NCI-H2227 (cell line): ENCODE results near the gene USP15.
"Not testable (repeated sequence)": the region's sequence is repeated elsewhere in the genome, so short reads cannot be mapped to it uniquely, and the experiment has no call there.

Source experiments
- DNase-seq: peaks from one replicate; lab custom pipeline; 2025; ENCODE audit not compliant: unreplicated experiment; lab: John Stamatoyannopoulos, UW

The USP15 gene

DNA sequence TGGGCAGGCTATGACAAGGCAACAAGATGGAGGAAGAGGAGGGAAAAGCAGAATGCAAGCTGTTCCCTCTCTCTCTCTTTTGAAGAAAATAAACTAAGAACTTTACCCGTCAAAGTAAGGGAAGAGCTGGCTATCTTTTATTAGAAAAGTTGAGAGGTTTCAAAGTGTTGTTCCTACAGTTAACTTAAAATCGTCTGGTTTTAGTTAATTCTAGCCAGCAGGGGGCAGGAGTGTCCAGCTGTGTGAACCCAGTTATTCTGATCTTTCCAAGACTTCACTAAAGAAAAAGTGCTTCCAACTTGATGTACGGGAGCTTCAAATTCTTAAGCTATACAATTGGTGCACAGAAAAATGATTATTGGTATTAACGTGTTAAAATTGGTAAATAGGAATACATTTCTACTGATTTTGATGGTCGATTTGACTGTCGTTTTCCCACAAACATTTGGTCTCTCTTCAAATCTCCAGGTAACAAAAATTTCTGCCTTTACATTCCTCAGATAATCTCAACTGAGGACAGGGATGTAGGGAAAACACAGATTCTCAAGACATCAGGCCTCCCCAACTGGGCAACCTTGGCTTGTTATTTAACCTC, 178.0 kb downstream of the USP15 start:
- DNase-seq, result peak; percentile 47

DNA sequence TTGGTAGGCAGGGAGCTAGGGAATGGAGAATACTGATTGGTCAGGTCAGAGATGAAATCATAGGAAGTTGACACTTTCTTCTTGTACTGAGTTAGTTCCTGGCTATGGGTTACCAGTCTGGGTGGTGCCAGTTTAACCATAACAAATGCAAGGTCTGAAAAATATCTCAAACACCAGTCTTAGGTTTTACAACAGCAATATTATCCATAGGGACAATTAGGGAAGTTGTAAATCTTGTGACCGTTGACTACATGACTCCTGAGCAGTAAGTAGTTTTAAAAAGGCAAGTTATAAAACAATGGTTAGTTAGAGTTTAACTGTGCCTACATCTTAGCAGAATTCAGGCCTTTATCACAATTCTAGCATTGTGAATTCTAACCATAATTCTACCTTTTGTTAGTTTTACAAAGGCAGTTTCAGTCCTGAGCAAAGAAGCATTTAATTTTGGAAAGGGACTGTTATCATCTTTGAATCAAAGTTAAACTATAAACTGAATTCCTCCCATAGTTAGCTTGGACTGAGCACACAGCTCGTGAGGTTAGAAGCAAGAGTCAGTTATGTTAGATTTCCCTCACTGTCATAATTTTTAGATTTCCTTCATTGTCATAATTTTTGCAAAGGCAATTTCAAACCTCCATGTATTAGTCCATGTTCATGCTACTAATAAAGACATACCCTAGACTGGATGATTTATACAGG, 186.7 kb downstream of the USP15 start:
- no peak for DNase-seq

DNA sequence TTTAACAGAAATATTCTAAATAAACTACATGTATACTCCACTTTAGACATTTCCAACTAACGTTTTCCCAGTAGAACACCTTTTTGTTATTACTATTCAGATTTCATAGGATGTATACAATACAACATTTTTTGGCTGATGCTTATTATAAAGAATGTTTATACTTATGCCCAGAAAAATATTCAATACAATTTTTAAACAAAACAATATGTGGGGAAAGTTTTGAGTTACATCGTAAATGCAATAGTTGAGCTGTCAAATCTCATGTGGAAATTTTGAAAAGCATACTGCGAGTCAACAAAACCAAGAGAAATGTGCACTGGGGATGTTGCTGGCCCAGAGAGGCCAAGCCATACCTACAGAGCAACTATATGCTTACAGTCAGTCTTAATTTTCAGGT, 188.2 kb downstream of the USP15 start:
- no peak for DNase-seq

DNA sequence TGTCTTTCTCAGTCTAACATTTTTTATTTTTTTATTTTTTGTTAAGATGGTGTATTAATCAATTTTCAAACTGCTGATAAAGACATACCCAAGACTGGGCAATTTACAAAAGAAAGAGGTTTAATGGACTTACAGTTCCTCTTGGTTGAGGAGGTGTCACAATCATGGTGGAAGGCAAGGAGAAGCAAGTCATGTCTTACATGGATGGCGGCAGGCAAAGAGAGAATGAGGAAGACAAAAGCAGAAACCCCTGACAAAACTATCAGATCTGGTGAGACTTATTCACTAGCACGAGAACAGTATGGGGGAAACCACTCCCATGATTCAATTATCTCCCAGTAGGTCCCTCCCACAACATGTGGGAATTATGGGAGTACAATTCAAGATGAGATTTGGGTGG, 195.2 kb downstream of the USP15 start:
- not testable (repeated sequence) for DNase-seq

DNA sequence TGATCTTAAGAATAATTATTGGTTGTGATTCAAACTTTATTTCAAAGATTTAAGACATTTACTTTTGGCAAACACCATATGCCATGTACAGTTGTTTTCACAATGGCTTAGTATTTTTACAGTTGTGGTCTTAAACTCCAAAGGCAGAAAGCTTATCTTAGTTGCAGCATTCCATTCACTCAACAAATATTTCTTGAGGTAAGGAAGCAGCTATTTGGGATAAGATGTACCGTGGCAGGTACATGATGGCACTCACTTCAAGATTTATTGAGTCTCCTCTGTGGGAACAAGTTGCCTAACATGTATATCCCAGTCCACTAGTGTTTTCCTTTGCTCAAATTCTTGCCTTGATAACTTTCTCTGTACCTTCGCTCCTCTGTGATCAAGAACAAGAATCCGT, 198.4 kb downstream of the USP15 start:
- DNase-seq, result no peak

DNA sequence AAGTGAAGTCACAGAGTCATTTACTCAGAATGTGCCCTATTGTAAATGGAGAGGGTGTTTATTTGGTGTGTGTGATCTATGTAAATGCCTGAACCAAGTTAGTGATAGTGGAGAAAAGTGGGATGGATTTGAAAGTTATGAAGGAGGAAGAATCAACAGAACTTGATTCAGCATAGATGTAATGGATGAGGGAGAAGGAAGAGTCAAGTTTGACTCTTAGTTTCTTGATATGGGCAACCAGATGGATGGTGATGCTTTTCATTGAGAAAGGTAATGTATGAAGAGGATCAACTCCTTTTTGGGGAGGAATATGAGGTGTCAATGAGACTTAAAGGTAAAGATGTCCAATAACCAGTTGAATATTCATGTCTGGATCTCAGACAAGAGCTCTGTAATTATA, 199.8 kb downstream of the USP15 start:
- no peak for DNase-seq

DNA sequence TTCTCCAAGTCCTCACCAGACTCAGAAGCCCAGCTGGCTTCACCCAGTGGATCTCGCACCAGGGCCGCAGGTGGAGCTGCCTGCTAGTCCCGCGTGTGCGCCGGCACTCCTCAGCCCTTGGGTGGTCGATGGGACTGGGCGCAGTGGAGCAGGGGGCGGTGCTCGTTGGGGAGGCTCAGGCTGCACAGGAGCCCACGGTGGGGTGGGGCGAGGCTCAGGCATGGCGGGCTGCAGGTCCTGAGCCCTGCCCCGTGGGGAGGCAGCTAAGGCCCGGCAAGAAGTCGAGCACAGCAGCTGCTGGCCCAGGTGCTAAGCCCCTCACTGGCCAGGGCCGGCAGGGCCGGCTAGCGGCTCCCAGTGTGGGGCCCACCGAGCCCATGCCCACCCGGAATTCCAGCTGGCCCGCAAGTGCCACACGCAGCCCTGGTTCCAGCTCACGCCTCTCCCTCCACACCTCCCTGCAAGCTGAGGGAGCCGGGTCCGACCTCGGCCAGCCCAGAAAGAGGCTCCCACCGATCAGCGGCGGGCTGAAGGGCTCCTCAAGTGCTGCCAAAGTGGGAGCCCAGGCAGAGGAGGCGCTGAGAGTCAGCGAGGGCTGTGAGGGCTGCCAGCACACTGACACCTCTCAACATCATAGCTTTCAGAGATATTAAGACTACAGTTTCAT, 201.1 kb downstream of the USP15 start:
- DNase-seq, result not testable (repeated sequence)

DNA sequence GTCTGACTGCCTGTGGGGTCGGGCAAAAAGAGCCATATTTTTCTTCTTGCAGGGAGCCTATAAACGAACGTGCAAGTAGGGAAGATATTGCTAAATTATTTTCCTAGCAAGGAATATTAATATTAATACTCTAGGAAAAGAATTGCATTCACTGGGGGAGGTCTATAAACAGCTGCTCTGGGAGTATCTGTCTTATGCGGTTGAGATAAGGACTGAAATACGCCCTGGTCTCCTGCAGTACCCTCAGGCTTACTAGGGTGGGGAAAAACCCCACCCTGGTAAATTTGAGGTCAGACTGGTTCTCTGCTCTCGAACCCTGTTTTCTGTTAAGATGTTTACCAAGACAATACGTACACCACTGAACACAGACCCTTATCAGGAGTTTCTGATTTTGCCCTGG, 203.0 kb downstream of the USP15 start:
- not testable (repeated sequence) for DNase-seq
